CD4-positive, alpha-beta T cell (primary cell): ENCODE measurements around the gene SMARCD1. TPM values are rescaled to one million over a fixed set of nuclear protein-coding genes. Genes with fewer than 3 reads are reported as not detected.

Experiments used
- ATAC-seq: fragments of 200-7000 bp; cut with Tn5 transposase; one replicate; pipeline ENCODE4 v1.10.0; 2022; ENCODE audit warnings: mild to moderate bottlenecking; ENCODE audit not compliant: poor library complexity
- CTCF ChIA-PET: fragments of 350-600 bp; sonication (Branson Sonifier 250); formaldehyde crosslinking; loops from one replicate; lab custom pipeline; 2021; ENCODE audit warnings: antibody characterized with exemption, inconsistent platforms; lab: Charles Lee
- POLR2A ChIA-PET: fragments of 350-600 bp; sonication (Branson Sonifier 250); formaldehyde crosslinking; loops from one replicate; lab custom pipeline; 2021; ENCODE audit warnings: antibody characterized with exemption, inconsistent platforms; lab: Charles Lee
- DNase-seq, 14 experiments: peaks; one replicate each; pipeline ENCODE4 v3.0.0-alpha.2; 2013 to 2020; ENCODE audit warnings: mixed read lengths in 2 of 14
- H3K27ac ChIP-seq, 2 donors: one replicate each; pipeline versions ENCODE4 v1.5.1 to v1.7.0; 2013; ENCODE audit warnings: low read length in 2 of 2, low read depth in 1 of 2, mild to moderate bottlenecking in 1 of 2
- H3K27me3 ChIP-seq, 2 experiments: 1 replicate in 1 of 2; 2 replicates in 1 of 2; pipeline versions ENCODE4 v1.6.1 to v1.7.0; 2013; ENCODE audit warnings: low read length in 2 of 2, control low read depth in 1 of 2, mild to moderate bottlenecking in 1 of 2, moderate library complexity in 1 of 2; ENCODE audit not compliant: insufficient read depth in 2 of 2, control insufficient read depth in 1 of 2
- H3K36me3 ChIP-seq: one replicate; pipeline ENCODE4 v1.6.1; 2013; ENCODE audit warnings: low read length, control low read depth; ENCODE audit not compliant: insufficient read depth
- H3K4me1 ChIP-seq: one replicate; pipeline ENCODE4 v1.6.1; 2013; ENCODE audit warnings: low read length, control low read depth; ENCODE audit not compliant: insufficient read depth
- H3K4me3 ChIP-seq: one replicate; pipeline ENCODE4 v1.5.1; 2013; ENCODE audit warnings: mild to moderate bottlenecking, low read length, moderate library complexity
- H3K9me3 ChIP-seq, 2 experiments: 1 replicate in 1 of 2; 2 replicates in 1 of 2; pipeline versions ENCODE4 v1.6.1 to v1.7.0; 2013; ENCODE audit warnings: low read length in 2 of 2, mild to moderate bottlenecking in 2 of 2, control low read depth in 1 of 2, moderate library complexity in 1 of 2; ENCODE audit not compliant: control insufficient read depth in 1 of 2, insufficient read depth in 1 of 2
- H3K27ac Mint-ChIP-seq: one replicate; pipeline ENCODE4 v1.8.0; 2020; ENCODE audit warnings: mixed read lengths
- H3K27me3 Mint-ChIP-seq: one replicate; pipeline ENCODE4 v1.8.0; 2021; ENCODE audit warnings: mixed read lengths
- H3K36me3 Mint-ChIP-seq: one replicate; pipeline ENCODE4 v1.8.0; 2021; ENCODE audit warnings: low read depth, mixed read lengths
- H3K4me1 Mint-ChIP-seq: one replicate; pipeline ENCODE4 v1.8.0; 2021; ENCODE audit warnings: low read depth, mixed read lengths
- H3K4me3 Mint-ChIP-seq: one replicate; pipeline ENCODE4 v1.8.0; 2020; ENCODE audit warnings: mild to moderate bottlenecking, mixed read lengths
- H3K9me3 Mint-ChIP-seq: one replicate; pipeline ENCODE4 v1.8.0; 2020; ENCODE audit warnings: mixed read lengths
- intact Hi-C, 2 experiments: fragments of 100-400 bp; cut with DNase I in 1 of 2; cut with micrococcal nuclease in 1 of 2; formaldehyde crosslinking; loops; one replicate each; pipeline versions ENCODE4 v1.15.1 to v1.9.0; 2023 to 2025; cut with DNase I, micrococcal nuclease
- total RNA-seq, 174 experiments: library from RNA in 2 of 174; stranded (reverse) in 2 of 174; gene quantifications; one replicate each; pipeline ENCODE4 v1.2.3 and lab custom pipeline; 2021 to 2026
- TF ChIP-seq, protein P1 (sequence below): fragments of 200-600 bp; IDR thresholded peaks from one replicate; pipeline ENCODE4 v1.8.0; 2022; ENCODE audit warnings: antibody characterized with exemption, mild to moderate bottlenecking

SMARCD1 gene
- total RNA-seq, 2 experiments from 2014 or later = 78.9 to 80.0 TPM

DNA sequence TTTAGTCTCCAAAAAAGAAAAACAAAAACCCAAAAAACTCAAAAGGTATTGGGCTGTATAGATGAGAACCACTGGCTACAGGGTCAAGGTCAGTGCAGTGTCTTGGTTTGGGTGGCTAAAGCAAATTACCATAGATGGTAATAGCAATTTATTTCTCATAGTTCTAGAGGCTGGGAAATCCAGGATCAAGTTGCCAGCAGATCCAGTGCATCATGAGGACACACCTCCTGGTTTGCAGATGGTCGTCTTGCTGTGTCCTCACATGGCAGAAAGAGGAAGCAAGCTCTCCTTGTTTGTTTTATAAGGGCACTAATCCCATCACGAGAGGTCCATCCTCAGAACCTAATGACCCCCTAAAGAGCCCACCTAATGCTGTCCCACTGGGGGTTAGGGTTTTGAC lies 38.1 kb downstream of the SMARCD1 start:
- no peak overlapping the region for H3K4me3 ChIP-seq
- peaks cover 9% of the 10 kb centered on the region for H3K4me1 ChIP-seq
- Mint-ChIP-seq H3K36me3 (peaks cover 88% of the 10 kb centered on the region), H3K4me3 (no peak overlapping the region), H3K4me1 (peaks cover 33% of the 10 kb centered on the region), H3K27ac (no peak overlapping the region), H3K27me3 (no peaks in the 10 kb centered on the region), H3K9me3 (no peaks in the 10 kb centered on the region)
- POLR2A ChIA-PET = no interaction called here
- ATAC-seq (no peak), DNase-seq (no peak)
- H3K27ac ChIP-seq = no peak overlapping the region
- TF ChIP-seq, protein P1, sequence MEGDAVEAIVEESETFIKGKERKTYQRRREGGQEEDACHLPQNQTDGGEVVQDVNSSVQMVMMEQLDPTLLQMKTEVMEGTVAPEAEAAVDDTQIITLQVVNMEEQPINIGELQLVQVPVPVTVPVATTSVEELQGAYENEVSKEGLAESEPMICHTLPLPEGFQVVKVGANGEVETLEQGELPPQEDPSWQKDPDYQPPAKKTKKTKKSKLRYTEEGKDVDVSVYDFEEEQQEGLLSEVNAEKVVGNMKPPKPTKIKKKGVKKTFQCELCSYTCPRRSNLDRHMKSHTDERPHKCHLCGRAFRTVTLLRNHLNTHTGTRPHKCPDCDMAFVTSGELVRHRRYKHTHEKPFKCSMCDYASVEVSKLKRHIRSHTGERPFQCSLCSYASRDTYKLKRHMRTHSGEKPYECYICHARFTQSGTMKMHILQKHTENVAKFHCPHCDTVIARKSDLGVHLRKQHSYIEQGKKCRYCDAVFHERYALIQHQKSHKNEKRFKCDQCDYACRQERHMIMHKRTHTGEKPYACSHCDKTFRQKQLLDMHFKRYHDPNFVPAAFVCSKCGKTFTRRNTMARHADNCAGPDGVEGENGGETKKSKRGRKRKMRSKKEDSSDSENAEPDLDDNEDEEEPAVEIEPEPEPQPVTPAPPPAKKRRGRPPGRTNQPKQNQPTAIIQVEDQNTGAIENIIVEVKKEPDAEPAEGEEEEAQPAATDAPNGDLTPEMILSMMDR = no peak
- CTCF ChIA-PET = interaction anchor here (1.4 to 2.0 kb wide), 3 partner anchors 9 to 12 kb away, joined by 4 to 8 read pairs (median 7); partner anchors contain the start of gene COX14
- H3K27me3 ChIP-seq = no peaks in the 10 kb centered on the region
- intact Hi-C loops = no loop called here
- H3K36me3 ChIP-seq = peaks cover 79% of the 10 kb centered on the region
- H3K9me3 ChIP-seq = no peaks in the 10 kb centered on the region

DNA sequence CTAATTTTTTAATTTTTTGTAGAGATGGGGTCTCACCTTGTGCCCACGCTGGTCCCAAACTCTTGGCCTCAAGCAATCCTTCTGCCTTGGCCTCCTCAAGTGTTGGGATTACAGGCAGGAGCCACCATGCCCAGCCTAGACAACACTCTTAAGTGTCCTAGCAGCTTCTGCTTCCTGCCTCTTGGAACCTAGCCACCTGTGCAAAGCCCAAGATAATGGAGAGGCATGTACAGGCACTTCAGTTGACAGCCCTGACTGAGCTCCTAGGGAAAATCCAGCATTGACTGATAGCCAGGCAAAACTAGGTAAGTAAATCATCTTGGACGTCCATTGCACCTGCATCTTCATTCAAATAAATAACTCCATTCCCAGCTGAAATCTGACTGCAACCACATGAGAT lies 42.4 kb downstream of the SMARCD1 start:
- Histone ChIP-seq H3K27me3 (no peaks in the 10 kb centered on the region), H3K27ac (no peak overlapping the region), H3K36me3 (peaks cover 71% of the 10 kb centered on the region), H3K4me3 (no peak overlapping the region), H3K4me1 (peaks cover 4% of the 10 kb centered on the region), H3K9me3 (no peaks in the 10 kb centered on the region)
- Mint-ChIP-seq H3K36me3 (peaks cover 78% of the 10 kb centered on the region), H3K27me3 (no peaks in the 10 kb centered on the region), H3K4me1 (peaks cover 33% of the 10 kb centered on the region), H3K27ac (no peak overlapping the region), H3K4me3 (no peak overlapping the region), H3K9me3 (no peaks in the 10 kb centered on the region)
- ATAC-seq = no peak
- ChIA-PET POLR2A (interaction anchor here (1.9 to 7.7 kb wide), 2 partner anchors 15 to 39 kb away, joined by 5 to 39 read pairs; partner anchors contain the start of genes CERS5 and COX14), CTCF (interaction anchor here (0.6 to 1.3 kb wide), 4 partner anchors 10 to 419 kb away, joined by 3 to 4 read pairs (median 4); partner anchors contain the start of gene SMARCD1)
- TF ChIP-seq, protein P1 = no peak
- DNase-seq = no peak
- intact Hi-C loops = loop anchor here in 1 of 2 experiments (1.0 kb wide), 1 partner anchor 10 kb away; no protein-coding TSS in a partner anchor

DNA sequence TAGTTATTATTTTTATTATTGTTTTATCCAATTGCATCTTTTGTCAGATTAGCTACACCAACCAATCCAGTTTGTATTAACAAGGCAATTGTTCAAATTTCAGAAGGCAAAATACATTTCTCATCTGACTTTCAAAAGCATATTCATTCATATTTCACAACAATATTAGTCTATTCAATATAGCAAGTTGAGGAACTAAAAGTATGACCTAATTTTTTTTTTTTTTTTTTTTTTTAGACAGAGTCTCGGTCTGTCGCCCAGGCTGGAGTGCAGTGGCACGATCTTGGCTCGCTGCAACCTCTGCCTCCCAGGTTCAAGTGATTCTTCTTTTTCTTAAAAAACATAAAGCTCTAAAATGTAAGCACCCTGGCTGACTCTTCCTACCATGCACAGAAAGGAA lies 44.1 kb downstream of the SMARCD1 start:
- TF ChIP-seq, protein P1 = no peak
- intact Hi-C loops = no loop called here
- Mint-ChIP-seq H3K4me1 (peaks cover 30% of the 10 kb centered on the region), H3K4me3 (no peak overlapping the region), H3K36me3 (peaks cover 79% of the 10 kb centered on the region), H3K27me3 (no peaks in the 10 kb centered on the region), H3K9me3 (no peaks in the 10 kb centered on the region), H3K27ac (no peak overlapping the region)
- no peaks in the 10 kb centered on the region for H3K27me3 ChIP-seq
- H3K9me3 ChIP-seq = no peaks in the 10 kb centered on the region
- ATAC-seq (no peak), DNase-seq (no peak)
- ChIA-PET POLR2A (interaction anchor here (1.0 to 7.7 kb wide), 4 partner anchors 13 to 47 kb away, joined by 3 to 39 read pairs (median 4); partner anchors contain the start of genes COX14 and GPD1), CTCF (interaction anchor here (0.7 to 1.0 kb wide), 2 partner anchors 18 to 90 kb away, joined by 3 read pairs; partner anchors contain the start of gene COX14)
- peaks cover 70% of the 10 kb centered on the region for H3K36me3 ChIP-seq
- no peak overlapping the region for H3K4me3 ChIP-seq
- H3K27ac ChIP-seq = no peak overlapping the region
- H3K4me1 ChIP-seq = peaks cover 4% of the 10 kb centered on the region
